Uterus (tissue), 2 donors: ENCODE data around the gene WNK1.

Experiments used
- POLR2A ChIP-seq, 2 donors: fragments of 450-650 bp; IDR thresholded peaks; one replicate each; pipeline ENCODE4 v1.6.1; 2016; ENCODE audit warnings: antibody characterized with exemption in 2 of 2, mild to moderate bottlenecking in 1 of 2, moderate library complexity in 1 of 2
- TF ChIP-seq, protein P1 (sequence below), 4 experiments: fragments of 200-600 bp in 2 of 4; fragments of 450-650 bp in 2 of 4; sonication (generic) in 2 of 4; IDR thresholded peaks; one replicate each; pipeline ENCODE4 v1.5.1; 2016 to 2019; ENCODE audit warnings: antibody characterized with exemption in 4 of 4, mild to moderate bottlenecking in 2 of 4, moderate library complexity in 1 of 4

DNA sequence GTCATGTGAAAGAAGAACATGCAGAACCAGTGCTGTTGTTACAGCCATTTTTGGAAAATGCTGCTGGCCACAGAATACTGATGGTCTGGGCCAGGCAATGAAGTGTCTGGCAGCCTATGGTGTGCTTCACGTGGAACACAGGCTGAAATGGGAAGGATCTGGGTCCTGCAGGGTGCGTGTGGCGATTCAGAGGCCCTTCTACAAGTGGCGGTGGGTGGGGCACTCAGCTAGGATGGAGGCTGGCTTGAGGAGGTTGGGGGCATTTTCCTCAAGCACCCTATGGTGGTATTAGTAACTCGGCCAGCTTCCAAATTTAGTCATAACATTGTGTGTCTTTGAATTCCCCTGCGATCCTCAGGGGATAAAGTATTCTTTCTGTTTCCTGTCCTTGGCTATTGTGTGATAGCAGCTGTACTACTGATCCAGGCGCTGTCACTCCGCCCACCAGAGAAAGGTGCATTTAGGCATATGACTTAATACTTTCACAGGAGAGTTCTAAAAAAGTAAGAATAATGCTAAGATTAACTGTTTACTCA is 206.3 kb downstream of the WNK1 start:
- TF ChIP-seq, protein P1, sequence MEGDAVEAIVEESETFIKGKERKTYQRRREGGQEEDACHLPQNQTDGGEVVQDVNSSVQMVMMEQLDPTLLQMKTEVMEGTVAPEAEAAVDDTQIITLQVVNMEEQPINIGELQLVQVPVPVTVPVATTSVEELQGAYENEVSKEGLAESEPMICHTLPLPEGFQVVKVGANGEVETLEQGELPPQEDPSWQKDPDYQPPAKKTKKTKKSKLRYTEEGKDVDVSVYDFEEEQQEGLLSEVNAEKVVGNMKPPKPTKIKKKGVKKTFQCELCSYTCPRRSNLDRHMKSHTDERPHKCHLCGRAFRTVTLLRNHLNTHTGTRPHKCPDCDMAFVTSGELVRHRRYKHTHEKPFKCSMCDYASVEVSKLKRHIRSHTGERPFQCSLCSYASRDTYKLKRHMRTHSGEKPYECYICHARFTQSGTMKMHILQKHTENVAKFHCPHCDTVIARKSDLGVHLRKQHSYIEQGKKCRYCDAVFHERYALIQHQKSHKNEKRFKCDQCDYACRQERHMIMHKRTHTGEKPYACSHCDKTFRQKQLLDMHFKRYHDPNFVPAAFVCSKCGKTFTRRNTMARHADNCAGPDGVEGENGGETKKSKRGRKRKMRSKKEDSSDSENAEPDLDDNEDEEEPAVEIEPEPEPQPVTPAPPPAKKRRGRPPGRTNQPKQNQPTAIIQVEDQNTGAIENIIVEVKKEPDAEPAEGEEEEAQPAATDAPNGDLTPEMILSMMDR (IDR thresholded peaks at IDR 0.05): no peak
- TF ChIP-seq POLR2A (IDR thresholded peaks at IDR 0.05): no peak
